ENCODE results near the gene IL10.

The IL10 gene

DNA sequence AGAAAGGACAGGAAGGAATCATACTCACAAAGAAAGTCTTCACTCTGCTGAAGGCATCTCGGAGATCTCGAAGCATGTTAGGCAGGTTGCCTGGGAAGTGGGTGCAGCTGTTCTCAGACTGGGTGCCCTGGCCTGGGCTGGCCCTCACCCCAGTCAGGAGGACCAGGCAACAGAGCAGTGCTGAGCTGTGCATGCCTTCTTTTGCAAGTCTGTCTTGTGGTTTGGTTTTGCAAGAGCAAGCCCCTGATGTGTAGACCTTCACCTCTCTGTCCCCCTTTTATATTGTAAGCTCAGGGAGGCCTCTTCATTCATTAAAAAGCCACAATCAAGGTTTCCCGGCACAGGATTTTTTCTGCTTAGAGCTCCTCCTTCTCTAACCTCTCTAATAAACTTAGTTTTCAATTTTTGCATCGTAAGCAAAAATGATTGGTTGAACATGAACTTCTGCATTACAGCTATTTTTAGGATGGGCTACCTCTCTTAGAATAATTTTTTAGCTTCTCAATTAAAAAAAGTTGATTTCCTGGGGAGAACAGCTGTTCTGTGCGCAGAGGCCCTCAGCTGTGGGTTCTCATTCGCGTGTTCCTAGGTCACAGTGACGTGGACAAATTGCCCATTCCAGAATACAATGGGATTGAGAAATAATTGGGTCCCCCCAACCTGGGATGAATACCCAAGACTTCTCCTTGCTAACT is at the start of gene IL10:
IL10 (minus strand) TSS at position 252 of the 695 bp plus-strand sequence; CDS start at position 193, 59 bp downstream.
- no peak for DNase-seq

DNA sequence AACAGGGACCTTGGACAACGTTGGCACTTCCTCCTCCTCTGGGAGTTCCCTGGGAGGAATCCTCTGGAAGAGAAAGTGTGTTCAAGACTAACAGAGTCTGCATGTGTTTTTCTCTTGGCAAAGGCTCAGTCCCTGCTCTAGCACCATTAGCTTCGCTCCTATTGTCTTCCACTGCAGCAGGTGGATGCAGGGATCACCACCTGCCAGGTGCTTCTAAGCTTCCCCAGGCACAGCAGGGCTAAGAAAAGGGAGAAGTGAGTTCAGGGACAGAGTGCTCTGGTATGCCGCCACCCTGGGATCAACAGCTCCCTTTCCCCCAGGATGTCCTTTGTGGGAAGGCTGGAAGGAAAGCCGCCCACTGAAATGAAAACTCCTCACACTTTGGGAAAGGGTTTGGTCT is 49.2 kb upstream of the IL10 start:
- peak; percentile 17 for DNase-seq

DNA sequence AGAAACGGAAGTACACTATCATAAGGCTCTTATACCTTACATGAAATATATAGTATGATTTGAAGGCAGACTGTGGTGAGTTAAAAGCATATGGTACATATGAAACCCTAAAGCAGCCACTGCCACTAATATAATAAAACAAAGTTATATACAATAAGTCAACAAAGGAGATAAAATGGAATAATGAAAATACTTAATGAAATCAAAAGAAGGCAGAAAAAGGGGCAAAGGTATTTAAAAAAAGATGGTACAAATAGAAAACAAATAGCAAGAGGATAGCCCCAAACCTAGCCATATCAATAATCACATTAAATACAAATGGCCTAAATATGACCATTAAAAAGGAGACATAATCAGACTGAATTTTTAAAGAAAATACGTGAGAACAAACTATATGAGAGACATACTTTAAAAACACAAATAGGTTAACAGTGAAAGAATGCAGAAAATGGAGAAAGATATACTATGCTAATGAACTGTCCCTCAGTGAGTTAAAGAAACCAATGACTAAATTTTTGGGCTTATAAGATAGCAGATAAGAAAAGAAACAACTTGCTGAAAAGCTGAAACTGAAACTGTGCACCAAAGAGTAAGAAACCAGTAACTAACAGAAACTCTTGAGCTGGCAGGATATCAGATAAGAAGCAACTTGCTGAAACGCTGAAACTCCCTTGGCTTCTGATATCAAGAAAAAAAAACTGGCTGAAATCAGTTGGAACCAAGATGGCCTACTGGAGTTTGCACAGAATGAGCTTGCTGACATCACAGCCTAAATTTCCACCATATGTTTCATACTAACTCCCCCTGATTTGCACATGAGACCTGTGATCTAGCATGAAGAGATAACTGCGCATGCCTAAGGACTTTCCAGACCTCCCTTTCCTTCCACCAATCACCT is 44.3 kb upstream of the IL10 start:
- DNase-seq, result no peak

DNA sequence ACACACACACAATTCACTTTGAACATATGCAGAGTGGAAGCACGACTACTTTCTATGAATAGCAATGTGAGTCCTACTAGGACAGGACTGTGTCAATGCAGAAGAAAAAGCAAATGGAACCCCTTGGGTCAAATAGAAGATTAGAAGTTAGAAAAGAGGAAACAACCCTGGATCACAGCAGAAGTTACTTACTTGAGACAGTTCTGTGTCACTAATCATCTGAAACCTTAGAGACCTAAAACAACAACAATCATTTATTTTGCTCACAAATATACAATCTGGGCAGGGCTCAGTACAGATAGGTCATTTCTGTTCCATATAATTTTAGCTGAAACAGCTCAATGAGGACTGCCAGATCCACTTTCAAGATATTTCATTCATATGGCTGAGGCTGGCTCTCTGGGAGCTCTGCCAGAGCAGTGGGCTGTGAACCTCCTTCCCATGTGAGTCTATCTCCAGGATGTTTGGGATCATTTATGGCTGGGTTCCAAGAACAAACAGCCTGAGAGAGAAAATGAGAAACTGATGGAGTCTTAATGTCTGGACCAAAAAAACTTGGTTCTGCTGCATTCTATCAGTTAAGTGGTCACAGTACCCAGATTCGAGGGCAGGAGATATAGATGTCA is 42.5 kb upstream of the IL10 start:
- peak; percentile 42 for DNase-seq

DNA sequence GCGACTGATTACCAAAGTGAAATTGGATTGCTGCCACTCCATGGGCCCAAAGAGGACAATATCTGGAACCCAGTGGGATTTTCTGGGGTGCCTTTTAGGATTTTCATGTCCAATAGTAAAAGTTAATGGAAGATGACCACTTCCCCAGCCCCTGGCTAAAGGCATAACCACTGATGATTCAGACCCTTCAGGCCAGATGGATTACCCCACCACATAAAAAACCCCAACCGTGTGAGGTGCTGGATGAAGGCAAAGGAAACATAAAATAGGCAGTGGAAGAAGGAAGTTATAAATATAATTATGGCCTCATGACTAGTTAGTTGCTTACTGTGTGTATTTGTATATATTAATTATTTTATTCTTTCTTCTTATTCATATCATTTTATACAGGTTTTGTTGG is 40.2 kb upstream of the IL10 start:
- DNase-seq, result no peak

DNA sequence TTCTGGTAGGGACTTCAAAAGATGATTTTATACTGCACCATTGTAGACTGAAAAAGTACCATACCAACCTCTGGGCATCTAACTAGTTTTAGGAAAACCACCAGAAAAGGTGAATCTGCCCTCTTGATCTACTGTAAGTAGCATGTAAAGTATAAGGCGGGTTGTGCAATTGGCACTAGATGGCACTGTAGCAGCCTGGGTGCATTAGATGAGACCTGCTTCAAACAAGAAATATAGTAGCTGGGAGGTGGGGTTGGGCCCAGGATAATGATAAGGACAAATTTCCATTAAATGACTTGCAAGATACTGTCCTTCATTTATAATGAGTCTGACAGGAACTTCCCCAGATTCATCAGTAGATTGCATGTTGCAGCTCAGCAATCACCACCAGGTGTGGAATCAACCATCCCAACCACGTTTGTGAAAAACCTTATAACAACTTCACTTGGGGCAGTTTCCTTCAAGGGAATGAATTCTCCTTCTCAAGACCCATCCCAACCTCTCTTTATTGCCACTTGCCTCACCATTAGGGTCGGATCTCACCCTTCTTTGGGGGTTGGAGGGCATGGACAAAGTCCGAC is 37.3 kb upstream of the IL10 start:
- peak; percentile 42 for DNase-seq

DNA sequence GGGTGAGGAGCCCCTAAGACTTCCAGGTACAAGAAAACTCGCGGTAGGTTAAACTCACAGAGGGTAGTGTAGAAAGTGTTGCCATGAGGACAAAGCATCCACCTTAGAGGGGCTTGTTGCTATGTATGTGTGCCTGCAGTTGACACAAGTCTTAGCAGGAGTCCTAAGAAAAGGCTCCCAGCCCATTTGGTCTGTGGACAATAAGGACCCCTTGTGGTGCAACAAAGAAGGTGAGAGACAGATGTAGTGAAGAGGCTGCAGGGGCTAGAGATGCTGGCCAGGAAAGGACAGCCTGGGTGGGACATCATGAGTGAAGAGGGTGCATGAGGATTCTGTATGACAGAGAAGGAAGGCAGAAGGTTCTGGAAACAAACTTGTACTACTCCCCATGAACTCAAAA is 36.3 kb upstream of the IL10 start:
- DNase-seq, result peak; percentile 58

DNA sequence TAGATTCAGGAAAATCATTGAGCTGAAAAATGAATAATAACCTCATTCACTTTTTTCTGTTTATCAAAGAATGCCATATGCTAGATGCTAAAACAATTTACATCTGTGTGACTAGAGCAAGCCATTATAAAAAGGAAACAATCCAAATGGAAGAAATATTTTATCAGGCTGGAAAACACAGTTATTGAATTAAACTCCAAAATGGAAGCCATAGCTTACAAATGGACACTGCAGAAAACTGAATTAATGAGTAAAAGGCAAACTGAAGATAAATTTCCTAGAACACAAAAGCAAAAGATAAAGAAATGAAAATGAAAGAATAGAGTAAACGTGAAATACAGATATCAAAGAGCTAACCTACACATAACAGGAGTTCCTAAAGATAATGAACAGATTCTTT is 33.1 kb upstream of the IL10 start:
- DNase-seq, result no peak

DNA sequence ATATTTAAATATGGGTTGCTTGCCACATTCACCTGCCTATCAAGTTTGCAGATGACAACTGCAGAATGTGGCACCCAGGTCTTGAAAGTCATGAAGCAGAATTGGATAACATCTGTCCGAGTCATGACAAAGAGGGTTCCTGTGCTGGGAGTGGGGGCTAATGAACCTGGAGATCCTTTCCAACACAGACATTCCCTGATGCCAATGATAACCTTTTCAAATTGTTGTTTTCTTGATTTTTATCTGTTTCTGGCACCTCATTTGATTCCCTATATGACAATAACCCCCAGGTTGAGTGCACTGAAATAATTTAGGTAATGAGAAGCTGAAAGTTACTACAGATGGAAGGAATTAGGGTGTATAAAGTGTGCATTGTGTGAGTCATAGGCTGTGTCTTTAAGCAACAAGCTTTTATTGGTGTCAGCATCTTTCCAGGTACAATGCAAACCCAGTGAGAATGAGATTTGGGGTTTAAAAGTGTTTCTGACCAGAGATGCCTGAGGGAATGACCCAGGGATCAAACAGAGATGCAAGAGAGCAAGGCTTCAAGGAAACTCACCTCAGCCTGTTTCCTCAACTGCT is 32.0 kb upstream of the IL10 start:
- no peak for DNase-seq

DNA sequence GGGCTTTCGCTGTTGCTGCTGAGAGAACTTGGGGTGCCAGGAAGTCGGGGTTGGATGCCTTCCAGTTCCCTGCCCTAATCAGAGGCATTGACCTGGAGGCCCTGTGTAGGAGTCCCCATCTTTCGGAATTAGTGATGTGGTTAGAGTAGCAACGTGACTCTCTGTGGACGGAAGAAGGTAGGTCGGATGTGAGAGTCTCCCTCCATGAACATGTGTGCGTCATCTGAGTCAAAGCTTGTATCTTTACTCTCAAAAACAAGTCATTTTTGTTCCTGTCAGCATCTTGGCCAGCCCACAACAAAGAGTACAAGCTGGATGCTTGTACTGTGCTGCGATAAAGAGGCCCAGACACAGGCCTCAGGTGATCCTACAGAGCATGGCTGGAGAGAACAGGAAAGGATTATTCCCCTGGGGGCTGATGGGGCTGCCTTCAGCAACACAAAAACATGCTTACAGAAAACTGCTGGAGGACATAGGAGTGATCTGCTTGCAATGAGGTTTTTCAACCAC is 31.0 kb upstream of the IL10 start:
- no peak for DNase-seq

DNA sequence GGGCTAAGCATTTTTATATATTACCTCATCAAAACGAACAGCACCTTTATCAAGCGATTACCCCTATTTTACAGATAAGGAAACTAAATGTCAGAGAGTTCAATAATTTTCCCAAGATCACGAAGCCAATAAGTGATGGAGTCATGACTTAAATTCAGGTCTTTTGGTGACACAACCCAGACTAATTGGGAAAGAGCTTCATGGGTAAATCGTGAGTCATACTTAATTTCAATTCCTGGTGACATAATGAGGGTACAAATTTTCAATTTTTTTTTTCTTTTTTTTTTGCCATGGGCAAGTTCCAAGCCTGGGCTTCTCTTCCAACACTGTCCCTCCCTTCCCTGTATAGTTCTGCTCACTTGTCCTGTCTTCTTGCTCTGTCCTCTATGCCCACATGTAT is 30.1 kb upstream of the IL10 start:
- no peak for DNase-seq

DNA sequence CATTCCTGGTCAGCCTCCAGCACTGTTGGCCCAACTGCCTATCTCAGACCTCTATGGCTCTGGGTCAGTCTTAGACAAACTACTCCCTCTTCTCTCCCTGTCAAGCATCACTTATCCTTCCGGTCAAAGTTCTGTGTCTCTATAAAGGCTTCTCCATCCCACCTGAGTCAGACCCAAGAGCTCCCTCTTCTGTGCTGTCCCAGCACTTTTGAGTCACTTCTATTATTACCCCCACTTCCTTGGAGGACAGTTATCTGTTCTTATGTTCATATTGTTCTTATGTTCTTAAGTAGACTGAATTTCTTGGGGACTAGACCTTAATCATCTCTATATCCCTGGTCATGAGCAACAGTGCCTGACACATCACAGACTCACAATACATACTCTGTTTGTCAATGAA is 29.2 kb upstream of the IL10 start:
- DNase-seq, result no peak

DNA sequence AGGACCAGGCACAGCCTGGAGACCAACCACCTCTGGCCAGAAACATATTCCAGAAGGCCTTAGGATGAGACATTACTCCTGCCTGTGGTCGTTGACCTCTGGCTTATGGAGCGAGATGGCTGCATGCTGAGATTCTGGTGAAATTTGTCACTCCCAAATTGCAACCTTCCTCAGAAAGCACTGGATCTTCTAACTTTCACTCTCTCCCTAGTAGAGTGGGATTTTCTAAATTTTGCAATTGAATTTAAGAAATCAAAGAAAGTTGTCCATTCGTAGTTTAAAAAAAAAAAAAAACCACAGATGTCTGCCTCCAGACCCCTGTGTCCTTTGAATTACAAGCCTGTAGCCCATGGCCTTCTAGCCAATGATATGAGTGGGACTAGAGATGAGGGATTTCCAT is 28.6 kb upstream of the IL10 start:
- no peak for DNase-seq

DNA sequence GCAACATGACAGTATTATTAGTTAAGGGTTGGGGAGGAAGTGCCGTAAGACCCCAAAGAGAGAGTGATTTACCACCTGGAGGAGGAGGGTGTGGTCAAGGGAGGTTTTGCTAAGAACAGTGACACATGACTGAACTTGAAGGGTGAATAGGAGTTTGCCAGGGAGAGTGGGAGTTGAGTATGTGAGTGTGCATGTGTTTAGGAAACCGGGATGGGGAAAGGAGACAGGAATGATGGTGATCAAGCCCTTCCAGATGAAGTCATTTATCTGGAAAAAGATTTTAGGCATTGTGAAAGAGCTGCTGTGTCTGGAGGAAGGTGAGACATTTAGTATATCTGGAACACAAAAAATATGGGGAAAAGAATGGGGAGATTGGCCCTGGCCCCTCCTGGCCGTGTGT is 28.1 kb upstream of the IL10 start:
- DNase-seq, result no peak

DNA sequence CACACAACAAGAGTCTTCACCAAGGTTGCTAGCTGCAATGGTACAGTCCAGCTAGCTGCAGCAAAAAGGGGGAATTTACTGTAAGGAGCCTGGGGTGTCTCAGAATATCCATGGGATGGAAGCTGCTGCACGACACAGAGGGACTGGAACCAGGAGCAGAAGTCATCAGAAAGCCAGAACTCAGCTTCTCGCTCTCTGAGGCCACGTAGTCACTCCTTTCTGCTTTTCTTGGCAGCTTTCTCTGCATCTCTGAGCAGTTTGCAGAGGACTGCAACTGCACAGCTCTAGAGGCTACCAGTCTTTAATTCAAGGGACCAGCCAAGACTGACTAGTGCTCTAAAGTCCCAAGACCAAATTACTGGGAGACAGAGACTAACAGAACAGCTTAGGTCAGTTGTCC is 27.0 kb upstream of the IL10 start:
- no peak for DNase-seq

DNA sequence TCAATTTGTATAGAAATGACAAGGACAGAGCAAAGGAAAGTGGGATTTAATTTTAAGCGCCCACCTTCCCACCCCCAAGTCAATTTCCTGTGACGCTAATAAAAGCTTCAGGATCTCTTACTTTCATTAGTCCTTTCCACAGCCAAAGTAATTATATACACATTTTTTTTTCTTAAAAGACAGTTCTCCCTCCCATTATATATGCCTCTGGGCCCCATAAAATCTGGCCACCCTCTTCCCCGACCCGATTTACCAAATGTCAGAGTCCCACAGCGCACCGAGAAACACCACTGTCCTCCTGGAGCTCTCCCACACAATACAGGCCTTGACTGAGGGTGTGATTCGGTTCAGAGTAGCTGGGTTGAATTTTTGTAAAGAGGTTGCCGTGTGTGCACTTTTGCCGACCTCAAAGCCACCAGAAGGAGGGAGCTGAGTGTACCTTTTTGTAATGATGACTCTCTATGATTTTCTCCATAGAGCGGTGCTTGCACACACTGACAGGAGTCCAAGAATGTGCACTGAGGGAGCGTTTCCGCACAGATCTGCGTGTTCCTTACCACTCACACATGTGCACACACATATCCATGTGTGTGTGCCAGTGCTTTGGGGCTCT is 26.2 kb upstream of the IL10 start:
- no peak for DNase-seq

DNA sequence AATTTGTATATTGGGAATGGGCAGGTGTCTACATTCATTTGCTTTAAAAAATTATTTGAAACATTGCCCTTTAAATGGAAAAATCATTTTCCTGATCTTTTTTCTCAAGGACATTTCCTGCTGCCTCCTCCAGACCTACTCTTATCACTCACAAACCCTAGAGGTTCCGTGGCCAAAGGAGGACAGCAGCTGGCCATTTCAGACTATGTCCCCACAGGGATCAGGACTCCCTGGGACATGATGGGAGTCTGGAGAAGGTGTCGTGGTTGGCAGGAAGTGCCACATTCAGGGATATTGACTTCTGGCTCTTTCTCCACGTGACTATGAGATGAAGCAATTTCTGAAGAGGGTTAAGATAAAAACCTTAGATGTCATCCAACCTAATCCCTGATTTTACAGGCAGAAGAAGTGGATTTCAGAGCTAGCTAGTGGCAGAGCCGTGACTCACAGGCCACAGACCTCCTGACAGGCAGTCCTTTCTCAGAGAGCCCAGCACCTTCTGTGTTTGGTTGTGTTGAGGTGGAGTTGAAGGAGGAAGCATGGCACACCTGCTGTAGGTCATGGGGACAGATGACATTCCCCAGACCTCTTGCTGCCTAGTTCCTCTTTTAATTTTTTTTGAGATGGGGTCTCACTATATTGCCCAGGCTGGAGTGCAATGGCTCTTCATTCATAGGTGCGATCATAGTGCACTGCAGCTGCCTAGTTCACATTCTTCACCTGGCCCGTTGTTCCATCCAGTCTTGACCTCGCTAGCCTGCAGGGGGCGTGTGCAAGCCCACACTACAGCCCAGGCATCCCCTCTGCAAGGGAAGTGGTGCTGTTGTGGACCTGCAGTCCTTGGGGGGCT is 25.5 kb upstream of the IL10 start:
- peak; percentile 20 for DNase-seq

DNA sequence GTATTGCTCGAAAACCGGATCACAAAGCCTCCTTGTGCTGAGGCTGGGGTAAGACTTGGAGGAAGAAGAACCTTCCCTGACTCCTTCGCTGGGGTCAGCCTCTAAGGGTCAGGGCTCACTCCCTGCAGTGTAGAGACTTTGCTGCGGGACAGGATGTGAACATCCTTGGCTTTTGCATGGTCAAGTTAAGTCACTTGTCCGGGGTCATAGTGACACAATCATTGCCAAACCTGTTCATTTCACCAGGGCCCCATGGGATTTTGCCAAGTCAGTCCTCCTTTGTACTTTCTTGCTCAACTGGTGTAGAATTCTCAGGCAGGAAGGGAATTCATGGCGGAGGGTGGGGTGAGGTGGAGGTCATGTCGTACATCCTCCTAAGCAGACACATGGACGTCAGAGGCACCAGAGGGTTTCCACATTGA is 24.7 kb upstream of the IL10 start:
- no peak for DNase-seq

DNA sequence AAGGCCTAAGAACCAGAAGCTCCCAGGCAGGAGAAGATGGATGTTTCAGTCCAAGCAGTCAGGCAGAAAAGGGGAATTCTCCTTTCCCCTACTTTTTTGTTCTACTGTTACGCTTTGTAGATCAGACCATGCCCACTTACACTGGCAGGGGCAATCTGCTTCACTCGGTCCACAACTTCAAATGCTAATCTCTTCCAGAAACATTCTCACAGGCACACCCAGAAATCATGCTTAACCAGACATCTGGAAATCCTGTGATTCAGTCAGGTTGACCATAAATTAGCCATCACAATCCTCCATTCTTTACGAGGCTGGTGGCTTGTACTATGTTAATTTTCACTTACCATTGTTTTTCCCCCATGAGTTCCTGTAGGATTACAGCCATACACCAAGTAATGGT is 23.8 kb upstream of the IL10 start:
- DNase-seq, result no peak

DNA sequence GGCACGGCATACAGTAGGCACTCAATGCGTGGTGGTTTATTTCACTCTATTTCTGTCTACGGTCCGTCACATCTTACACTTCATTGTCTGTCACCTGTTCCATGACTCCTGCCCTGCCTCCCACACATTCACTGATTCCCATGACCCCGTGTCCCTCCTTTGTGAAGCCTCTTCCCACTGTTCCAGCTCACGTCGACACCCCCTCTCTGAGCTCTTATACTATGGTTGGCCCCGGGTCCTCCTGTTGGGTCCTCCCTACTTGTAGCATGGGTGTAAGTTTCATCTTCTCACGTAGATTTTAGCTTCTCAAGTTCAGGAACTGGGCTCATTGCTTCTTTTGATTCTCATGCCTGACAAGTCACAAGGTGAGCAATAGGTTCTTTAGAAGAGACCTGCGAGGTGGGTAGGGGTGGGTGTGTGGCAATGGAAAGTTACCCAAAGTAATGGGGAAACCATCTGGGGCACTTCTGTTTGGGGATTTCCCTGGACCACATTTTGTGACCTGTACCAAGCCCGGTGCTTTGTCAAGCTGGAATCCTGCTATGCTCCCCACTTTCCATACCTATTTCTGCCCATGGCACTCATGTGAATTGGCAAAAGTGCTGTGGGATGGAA is 22.1 kb upstream of the IL10 start:
- no peak for DNase-seq

DNA sequence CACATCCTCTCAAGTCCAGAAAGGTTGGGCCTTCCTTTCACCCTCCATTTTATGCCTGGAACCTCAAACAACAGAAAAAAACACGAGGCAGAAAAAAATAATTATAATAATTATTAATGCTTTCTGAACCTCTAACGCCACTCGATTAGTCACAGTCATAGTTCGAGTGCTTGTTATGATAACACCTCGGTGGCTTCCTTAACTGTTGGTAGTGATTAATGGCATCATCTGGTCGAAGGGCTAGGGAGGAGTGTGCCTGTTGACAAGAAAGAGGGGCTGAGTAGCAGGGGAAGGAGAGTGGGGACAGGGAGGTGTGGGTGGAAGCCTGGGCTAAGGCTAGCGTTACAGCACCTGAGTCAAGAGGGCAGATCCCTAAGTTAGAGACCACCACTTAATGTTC is 21.3 kb upstream of the IL10 start:
- no peak for DNase-seq
